ENCODE measurements around the gene HAPLN2. TPM values are rescaled to one million over a fixed set of nuclear protein-coding genes. Genes with fewer than 3 reads are reported as not detected.

HAPLN2 gene
- total and polyA plus RNA-seq, 2 of the 8 experiments (the other 6 are each of a cell fraction or from before 2014, with no cell fraction given): 0.19 to 0.51 TPM

DNA sequence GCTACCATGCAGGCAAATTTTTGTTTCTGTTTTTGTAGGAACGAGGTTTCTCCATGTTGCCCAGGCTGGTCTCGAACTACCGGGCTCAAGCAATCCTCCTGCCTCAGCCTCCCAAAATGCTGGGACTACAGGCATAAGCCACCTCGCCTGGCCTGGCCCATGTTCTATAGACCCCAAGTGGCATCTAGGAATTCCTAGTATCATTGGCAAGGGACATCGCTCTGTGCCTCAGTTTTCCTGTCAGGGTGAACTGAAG is 43.5 kb downstream of the HAPLN2 start:
- H2AK5ac ChIP-seq (ENCODE audit: low read depth, low read length): no peak overlapping the region; the same call in 1 of the 2 replicates
- H2BK120ac ChIP-seq (replicated peaks; ENCODE audit: low read depth, low read length): no peak overlapping the region
- H3K4me1 ChIP-seq (replicated peaks in 1 of 4; ENCODE audit: control insufficient read depth in 3 of 4, insufficient read depth in 4 of 4, low read length in 3 of 4): peaks cover 19 to 61% (median 54%) of the 10 kb centered on the region in 4 experiments
- no peak overlapping the region for H3K4ac ChIP-seq (replicated peaks; ENCODE audit: insufficient read length, low read depth, low read length)
- no peaks in the 10 kb centered on the region for H3K36me3 ChIP-seq (ENCODE audit: control insufficient read depth in 2 of 4, insufficient read depth in 4 of 4, low read length in 3 of 4)
- ChIA-PET POLR2A (ENCODE audit: partially characterized antibody) (interaction anchor here (1.2 to 12.0 kb wide), 5 partner anchors 13 to 89 kb away, joined by 3 to 419 read pairs (median 5); partner anchors contain the start of genes HDGF and NES), CTCF (ENCODE audit: partially characterized antibody) (interaction anchor here (11.6 to 66.0 kb wide), 3 partner anchors 18 to 43 kb away, joined by 254 to 4284 read pairs (median 520); partner anchors contain the start of genes BCAN, CRABP2, HAPLN2 and ISG20L2)
- no peak overlapping the region for H4K91ac ChIP-seq (replicated peaks; ENCODE audit: insufficient read length, low read length)
- H3K18ac ChIP-seq (ENCODE audit: extremely low read depth, low read length): peak overlapping the region; percentile 83
- no peak overlapping the region for H2AFZ ChIP-seq (ENCODE audit: low read length)
- no peaks in the 10 kb centered on the region for H4K20me1 ChIP-seq (replicated peaks in 1 of 2; ENCODE audit: control insufficient read depth in 1 of 2, insufficient read depth in 2 of 2, low read length in 2 of 2)
- peak overlapping the region; percentile 92 for H2BK12ac ChIP-seq (ENCODE audit: low read depth, low read length)
- H3K4me3 ChIP-seq (ENCODE audit: extremely low read depth in 1 of 4, insufficient read depth in 2 of 4, low read depth in 3 of 4, low read length in 4 of 4): no peak overlapping the region
- no peak overlapping the region for H3K14ac ChIP-seq (ENCODE audit: insufficient read length)
- H4K8ac ChIP-seq (ENCODE audit: extremely low read depth, insufficient read depth, low read length): no peak overlapping the region
- no peaks in the 10 kb centered on the region; the same call in 1 of the 2 replicates for H3K79me1 ChIP-seq (ENCODE audit: low read depth, low read length)
- peak overlapping the region; percentile 97 for H2BK20ac ChIP-seq (ENCODE audit: low read length)
- no peaks in the 10 kb centered on the region for H3K9me3 ChIP-seq (ENCODE audit: insufficient read depth in 2 of 2, low read depth in 1 of 2, low read length in 1 of 2)
- H3K9ac ChIP-seq (replicated peaks in 1 of 4; ENCODE audit: extremely low read depth in 1 of 4, low read depth in 3 of 4, low read length in 3 of 4): no peak overlapping the region
- no peak overlapping the region for H3K4me2 ChIP-seq (ENCODE audit: insufficient read depth in 1 of 2, low read depth in 2 of 2, low read length in 2 of 2)
- no peak for FAIRE-seq
- H3K23ac ChIP-seq (ENCODE audit: insufficient read length): no peak overlapping the region
- H2BK5ac ChIP-seq (ENCODE audit: low read depth, low read length): peak overlapping the region; percentile 98; the same call in 1 of the 2 replicates
- H2BK15ac ChIP-seq (ENCODE audit: low read length): 0 out of 2 replicates have a peak overlapping the region, but pooled peaks have one; percentile 4
- peaks cover 0 to 21% (median 12%) of the 10 kb centered on the region in 4 experiments; a peak in 5 of 7 replicates for H3K27me3 ChIP-seq (replicated peaks in 1 of 4; ENCODE audit: control insufficient read depth in 3 of 4, extremely low read depth in 1 of 4, insufficient read depth in 3 of 4, low read length in 3 of 4)
- H3K23me2 ChIP-seq (ENCODE audit: low read depth, low read length): peaks cover 5% of the 10 kb centered on the region
- H3K27ac ChIP-seq (ENCODE audit: low read depth, low read length): no peak overlapping the region
- WGBS, 2 experiments (ENCODE audit: extremely low coverage in 1 of 2, insufficient coverage in 1 of 2, insufficient read length in 1 of 2, insufficient replicate concordance in 2 of 2, low coverage in 1 of 2, low lambda C conversion rate in 2 of 2, missing lambda C conversion rate in 1 of 2): 87% methylated on average over 5 of the region's 5 CpGs; no CpG with 5 or more reads in 1 of the 2 experiments
- no peak overlapping the region for H3K56ac ChIP-seq (replicated peaks; ENCODE audit: insufficient read length, low read depth, low read length)
- H4K5ac ChIP-seq (ENCODE audit: insufficient read length, low read depth, low read length): no peak overlapping the region
- DNase-seq (ENCODE audit: low read depth in 1 of 2, low spot score in 2 of 2): no peak
- no peaks in the 10 kb centered on the region for H3K79me2 ChIP-seq (ENCODE audit: control insufficient read depth in 1 of 2, insufficient read depth in 2 of 2, low read length in 2 of 2)
- TF ChIP-seq SP2 (IDR thresholded peaks at IDR 0.05; ENCODE audit: low read length) (no peak), TBP (IDR thresholded peaks at IDR 0.05; ENCODE audit: low read depth, low read length) (no peak)
- TF ChIP-seq, protein P1, sequence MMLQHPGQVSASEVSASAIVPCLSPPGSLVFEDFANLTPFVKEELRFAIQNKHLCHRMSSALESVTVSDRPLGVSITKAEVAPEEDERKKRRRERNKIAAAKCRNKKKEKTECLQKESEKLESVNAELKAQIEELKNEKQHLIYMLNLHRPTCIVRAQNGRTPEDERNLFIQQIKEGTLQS (IDR thresholded peaks at IDR 0.05; ENCODE audit: insufficient read depth, low read depth, low read length): no peak

Measured in H1 (cell line).